SH-SY5Y (cell line): ENCODE results near the gene ENDOV.

Experiments used
- GATA2 ChIP-seq: IDR thresholded peaks from 2 replicates; pipeline ENCODE4 v1.6.1; 2011; ENCODE audit warnings: mild to moderate bottlenecking, low read depth, low read length
- GATA3 ChIP-seq: IDR thresholded peaks from 2 replicates; pipeline ENCODE4 v1.6.1; 2011; ENCODE audit warnings: low read depth, mild to moderate bottlenecking, low read length, moderate library complexity

DNA sequence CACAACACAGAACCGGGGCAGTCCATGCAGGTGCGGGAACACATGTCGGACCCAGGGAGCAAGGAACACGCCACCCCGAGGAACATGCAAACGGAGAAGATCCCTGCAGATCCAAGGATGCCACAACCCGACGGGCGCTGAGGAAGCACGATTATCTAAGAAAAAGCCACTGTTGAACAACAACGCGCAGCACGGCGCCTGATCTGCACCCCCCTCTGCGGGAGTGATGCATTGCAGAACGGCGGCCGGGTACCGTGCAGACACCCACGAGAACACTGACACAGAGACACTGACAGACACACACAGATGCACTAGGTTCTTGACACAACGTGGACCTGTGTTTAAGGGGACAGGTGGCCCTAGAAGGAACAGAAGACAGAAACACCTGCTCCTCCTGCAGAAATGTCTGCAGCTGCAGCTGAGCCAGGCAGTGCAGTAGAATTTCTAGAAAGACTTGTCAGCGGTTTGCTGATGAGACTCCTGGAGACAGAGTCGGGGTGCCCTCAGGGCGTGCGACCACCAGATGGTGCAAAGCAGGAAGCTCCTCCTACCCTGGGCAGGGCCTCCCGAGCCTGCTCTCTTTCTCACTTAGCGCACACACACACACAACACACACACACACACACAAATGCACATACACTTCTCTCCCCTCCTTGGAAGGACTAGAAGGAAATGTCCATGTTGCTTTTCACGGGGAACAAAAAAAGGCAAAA, 54.0 kb downstream of the ENDOV start:
- TF ChIP-seq GATA3 (no peak), GATA2 (no peak)
